Lower leg skin (tissue), 3 donors: ENCODE measurements around the gene CAPN12.

Experiments used
- POLR2A ChIP-seq, 2 donors: fragments of 450-650 bp; IDR thresholded peaks; one replicate each; pipeline ENCODE4 v1.6.1; 2016 to 2017; ENCODE audit warnings: antibody characterized with exemption in 2 of 2, mild to moderate bottlenecking in 1 of 2, moderate library complexity in 1 of 2
- TF ChIP-seq, protein P1 (sequence below), 3 donors: fragments of 450-650 bp; IDR thresholded peaks; one replicate each; pipeline ENCODE4 v1.5.1; 2016; ENCODE audit warnings: antibody characterized with exemption in 3 of 3, mild to moderate bottlenecking in 3 of 3, moderate library complexity in 2 of 3

DNA sequence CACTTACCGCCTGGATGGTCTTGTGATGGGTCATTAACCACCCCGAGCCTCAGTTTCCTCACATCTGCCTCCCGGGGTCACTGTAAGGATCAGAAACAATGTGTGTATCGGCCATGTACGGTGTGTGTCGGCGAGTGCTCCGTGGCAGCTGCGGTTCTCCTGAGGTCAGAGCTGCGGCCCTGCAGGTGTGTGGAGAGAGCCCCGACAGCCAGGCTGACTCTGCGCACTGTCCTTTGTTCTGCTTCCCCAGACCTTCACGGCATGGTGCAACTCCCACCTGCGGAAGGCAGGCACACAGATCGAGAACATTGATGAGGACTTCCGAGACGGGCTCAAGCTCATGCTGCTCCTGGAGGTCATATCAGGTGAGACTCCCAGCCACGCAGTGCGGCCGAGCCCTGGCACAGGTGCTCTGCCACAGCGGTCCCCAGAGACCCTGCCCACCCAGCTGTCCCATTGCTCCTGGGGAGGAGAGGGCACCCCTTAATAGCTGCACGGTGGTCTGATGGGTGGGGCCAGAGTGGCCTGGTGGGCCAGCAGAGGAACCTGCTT lies 43.8 kb downstream of the CAPN12 start:
- TF ChIP-seq, protein P1, sequence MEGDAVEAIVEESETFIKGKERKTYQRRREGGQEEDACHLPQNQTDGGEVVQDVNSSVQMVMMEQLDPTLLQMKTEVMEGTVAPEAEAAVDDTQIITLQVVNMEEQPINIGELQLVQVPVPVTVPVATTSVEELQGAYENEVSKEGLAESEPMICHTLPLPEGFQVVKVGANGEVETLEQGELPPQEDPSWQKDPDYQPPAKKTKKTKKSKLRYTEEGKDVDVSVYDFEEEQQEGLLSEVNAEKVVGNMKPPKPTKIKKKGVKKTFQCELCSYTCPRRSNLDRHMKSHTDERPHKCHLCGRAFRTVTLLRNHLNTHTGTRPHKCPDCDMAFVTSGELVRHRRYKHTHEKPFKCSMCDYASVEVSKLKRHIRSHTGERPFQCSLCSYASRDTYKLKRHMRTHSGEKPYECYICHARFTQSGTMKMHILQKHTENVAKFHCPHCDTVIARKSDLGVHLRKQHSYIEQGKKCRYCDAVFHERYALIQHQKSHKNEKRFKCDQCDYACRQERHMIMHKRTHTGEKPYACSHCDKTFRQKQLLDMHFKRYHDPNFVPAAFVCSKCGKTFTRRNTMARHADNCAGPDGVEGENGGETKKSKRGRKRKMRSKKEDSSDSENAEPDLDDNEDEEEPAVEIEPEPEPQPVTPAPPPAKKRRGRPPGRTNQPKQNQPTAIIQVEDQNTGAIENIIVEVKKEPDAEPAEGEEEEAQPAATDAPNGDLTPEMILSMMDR (IDR thresholded peaks at IDR 0.05), result no peak
- TF ChIP-seq POLR2A (IDR thresholded peaks at IDR 0.05), result no peak
